Neutrophil (primary cell): ENCODE data around the gene LSR.

ENCODE experiments used
- H3K27ac ChIP-seq: fragments of 200-600 bp; sonication (generic); 2 replicates; pipeline ENCODE4 v1.5.1; 2016; ENCODE audit warnings: mild to moderate bottlenecking, moderate library complexity
- H3K27me3 ChIP-seq: fragments of 200-600 bp; sonication (generic); 2 replicates; pipeline ENCODE4 v1.6.0; 2016; ENCODE audit warnings: mild to moderate bottlenecking
- H3K36me3 ChIP-seq: fragments of 200-600 bp; sonication (generic); 2 replicates; pipeline ENCODE4 v1.5.1; 2017
- H3K4me1 ChIP-seq, 2 experiments: fragments of 200-600 bp in 1 of 2; sonication (generic) in 1 of 2; 1 replicate in 1 of 2; 2 replicates in 1 of 2; pipeline versions ENCODE4 v1.5.1 to v1.6.1; 2013 to 2016; ENCODE audit warnings: low read depth in 1 of 2, low read length in 1 of 2, mild to moderate bottlenecking in 1 of 2, moderate library complexity in 1 of 2; ENCODE audit not compliant: control insufficient read depth in 1 of 2, insufficient read depth in 1 of 2
- H3K4me3 ChIP-seq, 2 experiments: fragments of 200-600 bp in 1 of 2; sonication (generic) in 1 of 2; 1 replicate in 1 of 2; 2 replicates in 1 of 2; pipeline ENCODE4 v1.5.1; 2013 to 2016; ENCODE audit warnings: low read depth in 1 of 2, low read length in 1 of 2, mild to moderate bottlenecking in 1 of 2, moderate library complexity in 1 of 2
- H3K9me3 ChIP-seq: fragments of 200-600 bp; sonication (generic); 2 replicates; pipeline ENCODE4 v1.5.1; 2016
- TF ChIP-seq, protein P1 (sequence below): fragments of 200-600 bp; sonication (generic); IDR thresholded peaks from 2 replicates; pipeline ENCODE4 v1.5.1; 2016; ENCODE audit warnings: antibody characterized with exemption

The LSR gene

DNA sequence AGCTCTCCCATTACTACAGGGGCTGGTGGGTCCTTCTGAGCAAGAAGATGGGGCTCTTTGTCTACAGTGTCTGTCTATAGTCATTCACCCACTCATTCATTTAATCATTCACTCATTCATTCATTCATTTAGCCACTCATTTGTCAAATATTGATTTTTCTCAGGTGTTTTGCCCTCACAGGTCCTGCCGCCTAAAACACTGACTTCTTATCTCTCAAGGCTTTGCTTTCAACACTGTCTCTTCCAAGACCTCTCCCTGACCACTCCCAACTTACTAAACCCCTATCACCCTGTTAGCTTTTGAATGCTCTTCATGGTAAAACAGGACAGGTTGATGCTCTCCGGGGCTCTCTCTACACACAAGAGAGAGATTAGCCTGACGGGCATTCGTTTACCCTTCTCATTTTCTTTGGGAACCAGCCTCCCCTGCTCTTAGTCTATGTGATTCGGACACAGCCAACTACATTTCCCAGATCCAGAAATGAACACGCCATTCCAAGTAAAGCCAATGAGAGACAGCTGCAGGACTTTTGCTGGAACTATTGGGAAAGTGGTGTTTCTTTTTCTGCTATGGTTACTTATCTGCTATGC is 43.0 kb upstream of the LSR start:
- H3K27me3 ChIP-seq: peaks cover 21% of the 10 kb centered on the region
- H3K36me3 ChIP-seq: no peaks in the 10 kb centered on the region
- H3K4me3 ChIP-seq: no peak overlapping the region
- peaks cover 4 to 9% of the 10 kb centered on the region in 2 experiments for H3K4me1 ChIP-seq
- no peak overlapping the region for H3K27ac ChIP-seq
- TF ChIP-seq, protein P1, sequence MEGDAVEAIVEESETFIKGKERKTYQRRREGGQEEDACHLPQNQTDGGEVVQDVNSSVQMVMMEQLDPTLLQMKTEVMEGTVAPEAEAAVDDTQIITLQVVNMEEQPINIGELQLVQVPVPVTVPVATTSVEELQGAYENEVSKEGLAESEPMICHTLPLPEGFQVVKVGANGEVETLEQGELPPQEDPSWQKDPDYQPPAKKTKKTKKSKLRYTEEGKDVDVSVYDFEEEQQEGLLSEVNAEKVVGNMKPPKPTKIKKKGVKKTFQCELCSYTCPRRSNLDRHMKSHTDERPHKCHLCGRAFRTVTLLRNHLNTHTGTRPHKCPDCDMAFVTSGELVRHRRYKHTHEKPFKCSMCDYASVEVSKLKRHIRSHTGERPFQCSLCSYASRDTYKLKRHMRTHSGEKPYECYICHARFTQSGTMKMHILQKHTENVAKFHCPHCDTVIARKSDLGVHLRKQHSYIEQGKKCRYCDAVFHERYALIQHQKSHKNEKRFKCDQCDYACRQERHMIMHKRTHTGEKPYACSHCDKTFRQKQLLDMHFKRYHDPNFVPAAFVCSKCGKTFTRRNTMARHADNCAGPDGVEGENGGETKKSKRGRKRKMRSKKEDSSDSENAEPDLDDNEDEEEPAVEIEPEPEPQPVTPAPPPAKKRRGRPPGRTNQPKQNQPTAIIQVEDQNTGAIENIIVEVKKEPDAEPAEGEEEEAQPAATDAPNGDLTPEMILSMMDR: no peak
- H3K9me3 ChIP-seq: no peaks in the 10 kb centered on the region

- peaks cover 4 to 9% of the 10 kb centered on the region in 2 experiments for H3K4me1 ChIP-seq
- H3K27me3 ChIP-seq: peaks cover 25% of the 10 kb centered on the region
- TF ChIP-seq, protein P1: no peak
- no peak overlapping the region for H3K27ac ChIP-seq
- no peaks in the 10 kb centered on the region for H3K9me3 ChIP-seq
- no peak overlapping the region for H3K4me3 ChIP-seq
- H3K36me3 ChIP-seq: no peaks in the 10 kb centered on the region
Observed at GRCh38 chr19:35206379-35206778, 42.4 kb upstream of the LSR start.

DNA sequence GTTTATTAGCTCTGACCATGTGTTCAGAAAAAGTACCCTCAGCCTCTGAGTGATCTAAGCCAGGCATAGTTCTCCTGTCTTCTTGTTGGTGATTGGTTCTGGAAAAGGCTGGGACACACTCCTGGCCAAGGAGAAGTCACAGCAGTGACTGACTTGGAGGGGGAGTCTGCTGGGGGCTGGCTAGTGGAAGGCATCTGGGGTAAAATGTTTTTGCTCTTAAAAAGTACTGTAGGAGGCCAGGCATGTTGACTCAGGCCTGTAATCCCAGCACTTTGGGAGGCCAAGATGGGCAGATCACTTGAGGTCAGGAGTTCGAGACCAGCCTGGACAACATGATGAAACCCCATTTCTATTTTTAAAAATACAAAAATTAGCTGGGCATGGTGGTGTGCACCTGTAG is 41.9 kb upstream of the LSR start:
- Histone ChIP-seq H3K36me3 (no peaks in the 10 kb centered on the region), H3K9me3 (no peaks in the 10 kb centered on the region), H3K27ac (no peak overlapping the region), H3K4me1 (peaks cover 7 to 9% of the 10 kb centered on the region in 2 experiments), H3K4me3 (no peak overlapping the region), H3K27me3 (peaks cover 30% of the 10 kb centered on the region)
- TF ChIP-seq, protein P1: no peak

GRCh38 chr19:35207391-35207871 is 41.4 kb upstream of the LSR start:
- peaks cover 36% of the 10 kb centered on the region for H3K27me3 ChIP-seq
- no peaks in the 10 kb centered on the region for H3K9me3 ChIP-seq
- TF ChIP-seq, protein P1: no peak
- no peaks in the 10 kb centered on the region for H3K36me3 ChIP-seq
- no peak overlapping the region for H3K27ac ChIP-seq
- no peak overlapping the region for H3K4me3 ChIP-seq
- peaks cover 8 to 9% of the 10 kb centered on the region in 2 experiments for H3K4me1 ChIP-seq

DNA sequence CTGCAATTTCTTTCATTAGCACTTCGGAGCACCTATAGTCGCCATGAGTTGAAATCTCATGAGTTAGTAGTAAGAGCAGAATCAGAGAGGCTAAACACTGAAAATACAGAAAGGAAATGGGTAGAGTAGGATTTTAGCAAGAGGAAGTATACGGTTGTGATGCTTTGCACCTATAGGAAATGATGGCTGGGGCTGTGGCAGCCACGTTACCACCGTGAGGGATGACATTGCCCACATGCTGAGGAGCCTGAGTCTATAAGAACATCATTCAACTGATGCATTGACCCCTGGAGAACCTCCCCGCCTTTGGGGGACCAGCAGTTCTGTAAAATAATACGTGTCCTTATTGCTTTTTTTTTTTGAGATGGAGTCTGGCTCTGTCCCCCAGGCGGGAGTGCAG is 40.7 kb upstream of the LSR start:
- Histone ChIP-seq H3K27me3 (peaks cover 43% of the 10 kb centered on the region), H3K9me3 (no peaks in the 10 kb centered on the region), H3K27ac (no peak overlapping the region), H3K4me3 (no peak overlapping the region), H3K36me3 (no peaks in the 10 kb centered on the region), H3K4me1 (peaks cover 8 to 9% of the 10 kb centered on the region in 2 experiments)
- TF ChIP-seq, protein P1: no peak
